OCI-LY1 (cell line): ENCODE data around the gene STRADB.

Source experiments
- CTCF ChIP-seq: fragments of 200-600 bp; sonication (generic), shearing (Covaris generic); IDR thresholded peaks from 2 replicates; pipeline ENCODE4 v1.5.1; 2017; ENCODE audit warnings: mild to moderate bottlenecking, antibody characterized with exemption, low read length, moderate library complexity, mixed read lengths
- EZH2 ChIP-seq: fragments of 200-600 bp; sonication (generic), shearing (Covaris generic); IDR thresholded peaks from 2 replicates; pipeline ENCODE4 v1.8.0; 2017; ENCODE audit warnings: borderline replicate concordance, mixed run types, mild to moderate bottlenecking, antibody characterized with exemption, low read length, moderate library complexity, mixed read lengths

- TF ChIP-seq CTCF (no peak), EZH2 (no peak)
Measured at GRCh38 chr2:201401815-201402214, 49.7 kb upstream of the STRADB start.
